Stomach (tissue), 19 donors: ENCODE data around the gene CENPQ. TPM values are rescaled to one million over a fixed set of nuclear protein-coding genes. Genes with fewer than 3 reads are reported as not detected.

ENCODE experiments used
- DNase-seq, 2 donors: peaks; one replicate each; pipeline versions ENCODE4 v3.0.0 to v3.0.0-alpha.2; 2013 to 2019
- H3K27ac ChIP-seq, 5 donors: fragments of 200-600 bp in 4 of 5; sonication (generic) in 4 of 5; one replicate each; pipeline ENCODE4 v1.5.1; 2013 to 2019; ENCODE audit warnings: mild to moderate bottlenecking in 1 of 5, moderate library complexity in 1 of 5
- H3K27me3 ChIP-seq, 3 donors: fragments of 200-600 bp; sonication (generic); one replicate each; pipeline ENCODE4 v1.5.1; 2017 to 2019; ENCODE audit warnings: mixed run types in 1 of 3
- H3K36me3 ChIP-seq, 4 donors: fragments of 200-600 bp; sonication (generic); 1 replicate in 3 of 4; 2 replicates in 1 of 4; pipeline ENCODE4 v1.5.1; 2016 to 2019
- H3K4me1 ChIP-seq, 4 donors: fragments of 200-600 bp; sonication (generic); one replicate each; pipeline ENCODE4 v1.5.1; 2016 to 2019
- H3K4me3 ChIP-seq, 4 donors: fragments of 200-600 bp; sonication (generic) in 3 of 4; one replicate each; pipeline ENCODE4 v1.5.1; 2016 to 2019; ENCODE audit warnings: mild to moderate bottlenecking in 1 of 4
- H3K9me3 ChIP-seq, 4 donors: fragments of 200-600 bp; sonication (generic); one replicate each; pipeline ENCODE4 v1.5.1; 2016 to 2019
- EP300 ChIP-seq: sonication (generic); formaldehyde crosslinking; IDR thresholded peaks from one replicate; pipeline ENCODE4 v1.6.1; 2017; ENCODE audit warnings: antibody characterized with exemption
- POLR2A ChIP-seq, 4 donors: fragments of 450-650 bp; IDR thresholded peaks; one replicate each; pipeline ENCODE4 v1.6.1; 2016; ENCODE audit warnings: antibody characterized with exemption in 4 of 4, control low read depth in 2 of 4, mild to moderate bottlenecking in 1 of 4, moderate library complexity in 1 of 4
- POLR2AphosphoS5 ChIP-seq, 3 donors: sonication (generic); formaldehyde crosslinking; IDR thresholded peaks; one replicate each; pipeline ENCODE4 v1.6.1; 2016; ENCODE audit warnings: antibody characterized with exemption in 3 of 3
- WGBS, 5 donors: extraction: QIAGEN DNeasy Blood & Tissue Kit in 3 of 5; methylation state at CpG; one replicate each; pipeline versions ENCODE4 v1.1.5 to v1.1.7; 2013 to 2018; 5-methylcytosine and 5-hydroxymethylcytosine counted together
- intact Hi-C: fragments of 100-400 bp; cut with DNase I; formaldehyde crosslinking; loops from one replicate; pipeline ENCODE4 v1.15.1; 2023; ENCODE audit warnings: low total_unique reads
- long read RNA-seq, 10 donors: transcript quantifications; one replicate each; lab custom pipeline, GENCODE V29; 2026
- polyA plus RNA-seq, 3 donors: library from polyadenylated mRNA; stranded (reverse); fragments of 200-250 nt; gene quantifications; one replicate each; pipeline ENCODE4 v1.2.3, GENCODE V29; 2013
- total RNA-seq, 5 donors: library from RNA; depleted of rRNA; stranded (reverse); fragments of >200 nt; gene quantifications; one replicate each; pipeline versions ENCODE4 v1.1.0 to v1.2.3, GENCODE V29; 2014 to 2016
- TF ChIP-seq, protein P1 (sequence below), 7 experiments: fragments of 450-650 bp in 4 of 7; fragments of 200-600 bp in 3 of 7; sonication (generic) in 3 of 7; IDR thresholded peaks; one replicate each; pipeline ENCODE4 v1.5.1; 2016 to 2019; ENCODE audit warnings: antibody characterized with exemption in 7 of 7, control low read depth in 2 of 7, mild to moderate bottlenecking in 1 of 7
- donor health status: healthy with polysubstance abuse.
- donor health status: Bipolar disorder and iron deficiency.
- donor health status: healthy.

The CENPQ gene, protein sequence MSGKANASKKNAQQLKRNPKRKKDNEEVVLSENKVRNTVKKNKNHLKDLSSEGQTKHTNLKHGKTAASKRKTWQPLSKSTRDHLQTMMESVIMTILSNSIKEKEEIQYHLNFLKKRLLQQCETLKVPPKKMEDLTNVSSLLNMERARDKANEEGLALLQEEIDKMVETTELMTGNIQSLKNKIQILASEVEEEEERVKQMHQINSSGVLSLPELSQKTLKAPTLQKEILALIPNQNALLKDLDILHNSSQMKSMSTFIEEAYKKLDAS
- 10 to 100 TPM in 1 of 5 donors, 1 to 10 TPM in 2, under 1 TPM in 1, not detected in 1; 0.43 to 18.3 (median 5.7) TPM for total RNA-seq
- 1 to 10 TPM; 3.6 to 6.3 (median 4.6) TPM for polyA plus RNA-seq
- long read RNA-seq, donor 1: 0 reads
- long read RNA-seq, donor 2, partial matches to known transcripts: 0 of 1 reads
- long read RNA-seq, donor 2, other reads (novel, unspliced or antisense): 0 of 1 reads
- long read RNA-seq, donor 3: 0 reads
- long read RNA-seq, donor 4: 0 reads
- long read RNA-seq, donor 5: 0 reads
- long read RNA-seq, donor 6, partial matches to known transcripts: 0 of 1 reads
- long read RNA-seq, donor 6, other reads (novel, unspliced or antisense): 0 of 1 reads
- long read RNA-seq, donor 7: 0 reads
- long read RNA-seq, donor 8: 0 reads
- long read RNA-seq, donor 9: 0 reads
- long read RNA-seq, donor 10, partial matches to known transcripts: 0 of 2 reads
- long read RNA-seq, donor 10, other reads (novel, unspliced or antisense): 0 of 2 reads

DNA sequence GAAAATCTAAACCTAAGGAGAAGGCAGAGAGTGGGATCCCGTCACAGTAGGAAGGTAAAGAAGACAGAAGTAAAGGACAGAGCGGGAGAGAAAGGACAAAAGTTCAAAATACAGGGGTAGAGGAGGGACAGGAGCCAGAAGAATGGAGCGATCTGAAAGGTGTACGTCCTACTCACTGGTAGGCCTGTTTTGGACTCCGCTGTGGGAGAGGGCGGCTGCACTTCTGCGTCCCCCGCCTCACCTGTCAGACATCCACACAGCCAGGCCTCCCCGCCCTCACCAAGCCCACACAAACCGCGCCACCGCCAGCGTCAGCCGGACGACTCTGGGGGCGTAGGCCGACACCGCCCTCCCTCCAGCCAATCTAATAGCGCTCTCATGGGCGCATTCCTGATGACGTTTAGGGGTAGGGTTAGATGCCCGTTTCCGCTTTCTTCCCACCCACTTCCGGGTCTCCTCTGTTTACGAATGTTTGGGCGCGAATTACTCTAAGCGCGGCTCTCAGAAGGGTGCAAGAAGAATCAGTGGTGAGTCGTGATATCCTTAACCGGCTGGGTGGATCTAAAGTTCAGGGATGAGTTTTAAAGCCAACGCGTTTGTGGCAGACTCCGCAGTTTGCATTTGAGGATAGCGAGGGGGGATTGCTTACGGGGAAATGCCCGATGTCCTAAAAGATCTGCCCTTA lies at the start of gene CENPQ, which contains the start of gene MMUT:
TSS of gene CENPQ (plus strand) at position 444 of the 685 bp plus-strand sequence. CDS start 6,807 bp downstream, outside the sequence.
TSS of gene MMUT (minus strand) at position 327 of the 685 bp plus-strand sequence. CDS start 3,787 bp downstream, outside the sequence.
- intact Hi-C loops: no loop called here
- H3K27me3 ChIP-seq: no peaks in the 10 kb centered on the region
- DNase-seq: peak; percentile 94 to 99
- WGBS, 5 donors: 0 to 1% (median 0%) methylated on average over 37 of the region's 37 CpGs
- TF ChIP-seq POLR2A (IDR thresholded peaks at IDR 0.05) (peak in 2 of 4 donors; percentile 49 to 61), EP300 (no peak), POLR2AphosphoS5 (IDR thresholded peaks at IDR 0.05) (peak; percentile 93 to 97 (median 95))
- TF ChIP-seq, protein P1, sequence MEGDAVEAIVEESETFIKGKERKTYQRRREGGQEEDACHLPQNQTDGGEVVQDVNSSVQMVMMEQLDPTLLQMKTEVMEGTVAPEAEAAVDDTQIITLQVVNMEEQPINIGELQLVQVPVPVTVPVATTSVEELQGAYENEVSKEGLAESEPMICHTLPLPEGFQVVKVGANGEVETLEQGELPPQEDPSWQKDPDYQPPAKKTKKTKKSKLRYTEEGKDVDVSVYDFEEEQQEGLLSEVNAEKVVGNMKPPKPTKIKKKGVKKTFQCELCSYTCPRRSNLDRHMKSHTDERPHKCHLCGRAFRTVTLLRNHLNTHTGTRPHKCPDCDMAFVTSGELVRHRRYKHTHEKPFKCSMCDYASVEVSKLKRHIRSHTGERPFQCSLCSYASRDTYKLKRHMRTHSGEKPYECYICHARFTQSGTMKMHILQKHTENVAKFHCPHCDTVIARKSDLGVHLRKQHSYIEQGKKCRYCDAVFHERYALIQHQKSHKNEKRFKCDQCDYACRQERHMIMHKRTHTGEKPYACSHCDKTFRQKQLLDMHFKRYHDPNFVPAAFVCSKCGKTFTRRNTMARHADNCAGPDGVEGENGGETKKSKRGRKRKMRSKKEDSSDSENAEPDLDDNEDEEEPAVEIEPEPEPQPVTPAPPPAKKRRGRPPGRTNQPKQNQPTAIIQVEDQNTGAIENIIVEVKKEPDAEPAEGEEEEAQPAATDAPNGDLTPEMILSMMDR (IDR thresholded peaks at IDR 0.05): no peak
- H3K27ac ChIP-seq: peak within 1 kb of the TSS; percentile 73 to 96 (median 86)
- peaks cover 0 to 12% (median 7%) of the 10 kb centered on the region in 4 donors for H3K36me3 ChIP-seq
- peak within 1 kb of the TSS; percentile 71 to 83 (median 78) for H3K4me3 ChIP-seq
- H3K9me3 ChIP-seq: no peaks in the 10 kb centered on the region
- peaks cover 12 to 57% (median 34%) of the 10 kb centered on the region in 4 donors for H3K4me1 ChIP-seq

DNA sequence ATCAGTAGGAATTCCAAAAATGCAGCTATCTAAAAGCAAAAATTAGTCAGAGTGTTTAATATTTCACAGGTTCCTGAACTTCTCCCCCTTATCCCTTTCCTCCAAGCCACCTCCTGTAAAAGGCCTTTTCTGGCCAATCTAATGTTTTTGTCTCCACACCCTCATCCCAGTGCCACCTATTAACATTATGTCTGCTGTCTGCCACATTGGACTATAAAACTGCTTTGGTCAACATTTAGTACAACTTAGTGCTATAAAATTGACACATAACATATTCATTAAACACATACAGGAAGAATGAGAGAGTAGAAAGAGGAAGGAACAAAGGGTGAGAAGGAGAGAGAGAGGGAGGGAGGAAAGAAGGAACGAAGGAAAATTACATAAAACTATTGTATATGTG lies 47.8 kb upstream of the CENPQ start:
- intact Hi-C loops: no loop called here
- WGBS, 5 donors: 48 to 73% (median 62%) methylated on average over 1 of the region's 1 CpG

DNA sequence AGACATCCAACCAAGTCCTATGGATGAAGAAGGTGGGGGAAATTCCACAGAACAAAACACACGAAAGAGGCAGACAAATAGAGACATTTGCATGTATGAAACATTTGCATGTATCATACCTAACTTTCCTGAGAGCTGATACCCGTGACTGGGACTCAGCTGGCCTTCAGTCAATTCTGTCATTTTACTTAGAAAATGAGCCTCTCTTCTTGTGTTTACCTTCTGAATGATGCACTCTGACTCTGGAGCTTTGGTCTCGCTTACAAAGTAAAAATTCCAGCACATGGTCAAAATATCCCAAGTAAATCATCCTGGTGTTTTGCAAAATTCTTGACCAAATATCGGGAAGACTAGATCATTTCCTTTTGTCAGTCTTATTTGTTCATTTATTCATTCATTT lies 47.0 kb upstream of the CENPQ start:
- no peak for DNase-seq
- Histone ChIP-seq H3K4me3 (no peak overlapping the region), H3K36me3 (no peaks in the 10 kb centered on the region), H3K27me3 (no peaks in the 10 kb centered on the region), H3K27ac (no peak overlapping the region), H3K9me3 (no peaks in the 10 kb centered on the region), H3K4me1 (no peaks in the 10 kb centered on the region)
- TF ChIP-seq, protein P1 (IDR thresholded peaks at IDR 0.05): no peak
- no peak for TF ChIP-seq EP300
- 65 to 68% (median 67%) methylated on average over 4 of the region's 4 CpGs for WGBS, 5 donors
- intact Hi-C loops: no loop called here

More for the DNA sequence above, 47.8 kb upstream of the CENPQ start:
- TF ChIP-seq EP300 (no peak), POLR2A (IDR thresholded peaks at IDR 0.05) (no peak), POLR2AphosphoS5 (IDR thresholded peaks at IDR 0.05) (no peak)
- TF ChIP-seq, protein P1 (IDR thresholded peaks at IDR 0.05): no peak
- Histone ChIP-seq H3K9me3 (no peaks in the 10 kb centered on the region), H3K27ac (no peak overlapping the region), H3K27me3 (no peaks in the 10 kb centered on the region), H3K4me1 (no peaks in the 10 kb centered on the region), H3K4me3 (no peak overlapping the region), H3K36me3 (no peaks in the 10 kb centered on the region)
- DNase-seq: no peak

DNA sequence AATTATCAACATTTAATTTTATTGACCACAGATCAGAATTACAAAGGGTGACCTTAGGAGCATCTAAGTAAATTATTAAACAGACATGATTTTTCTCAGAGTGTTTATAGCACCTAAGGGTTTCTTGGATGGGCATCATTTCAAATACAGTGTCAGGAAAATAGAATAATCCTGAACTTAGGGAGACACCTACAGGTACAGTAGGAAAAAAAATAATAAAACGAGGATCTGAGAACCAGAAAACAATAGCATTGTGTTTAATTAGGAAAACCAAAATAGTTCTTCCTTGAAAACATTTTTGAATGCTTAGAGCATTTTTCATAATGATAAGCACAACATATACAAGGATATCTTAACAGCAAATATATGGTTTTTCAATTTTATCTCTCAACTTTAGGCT lies 39.4 kb upstream of the CENPQ start:
- H3K4me1 ChIP-seq: no peaks in the 10 kb centered on the region
- DNase-seq: peak in 1 of 2 donors; percentile 6
- intact Hi-C loops: no loop called here
- no peak overlapping the region for H3K27ac ChIP-seq
- WGBS, 5 donors: 25 to 36% (median 30%) methylated on average over 1 of the region's 1 CpG
- no peak overlapping the region for H3K4me3 ChIP-seq
- no peaks in the 10 kb centered on the region for H3K9me3 ChIP-seq
- no peak for TF ChIP-seq POLR2AphosphoS5 (IDR thresholded peaks at IDR 0.05)
- no peak for TF ChIP-seq EP300
- TF ChIP-seq, protein P1 (IDR thresholded peaks at IDR 0.05): no peak
- TF ChIP-seq POLR2A (IDR thresholded peaks at IDR 0.05): no peak
- H3K27me3 ChIP-seq: no peaks in the 10 kb centered on the region
- peaks cover 0 to 6% (median 4%) of the 10 kb centered on the region in 4 donors for H3K36me3 ChIP-seq
